Tibial nerve (tissue), 4 donors: ENCODE data around the gene RGS3. TPM values are rescaled to one million over a fixed set of nuclear protein-coding genes. Genes with fewer than 3 reads are reported as not detected.

ENCODE experiments used
- DNase-seq, 2 donors: peaks; one replicate each; pipeline ENCODE4 v3.0.0-alpha.2; 2019; ENCODE audit warnings: low spot score in 2 of 2
- H3K27ac ChIP-seq, 4 donors: fragments of 200-600 bp; sonication (generic) in 3 of 4; one replicate each; pipeline ENCODE4 v1.5.1; 2017 to 2019; ENCODE audit warnings: mild to moderate bottlenecking in 1 of 4
- H3K27me3 ChIP-seq, 2 donors: fragments of 200-600 bp; sonication (generic) in 1 of 2; one replicate each; pipeline versions ENCODE4 v1.5.1 to v1.6.0; 2017 to 2019
- H3K36me3 ChIP-seq, 3 donors: fragments of 200-600 bp; sonication (generic); one replicate each; pipeline ENCODE4 v1.5.1; 2018 to 2019
- H3K4me1 ChIP-seq, 4 donors: fragments of 200-600 bp; sonication (generic) in 3 of 4; one replicate each; pipeline ENCODE4 v1.5.1; 2017 to 2019
- H3K4me3 ChIP-seq, 4 donors: fragments of 200-600 bp; sonication (generic) in 3 of 4; one replicate each; pipeline ENCODE4 v1.5.1; 2017 to 2019; ENCODE audit warnings: mild to moderate bottlenecking in 1 of 4, moderate library complexity in 1 of 4
- H3K9me3 ChIP-seq, 4 donors: fragments of 200-600 bp; sonication (generic) in 3 of 4; one replicate each; pipeline ENCODE4 v1.5.1; 2017 to 2019
- CTCF ChIP-seq, 5 experiments: fragments of 200-600 bp in 3 of 5; fragments of 450-650 bp in 2 of 5; sonication (generic) in 3 of 5; IDR thresholded peaks; one replicate each; pipeline ENCODE4 v1.5.1; 2016 to 2019; ENCODE audit warnings: antibody characterized with exemption in 5 of 5, mild to moderate bottlenecking in 3 of 5, moderate library complexity in 2 of 5
- EP300 ChIP-seq, 2 donors: sonication (generic); formaldehyde crosslinking; IDR thresholded peaks; one replicate each; pipeline ENCODE4 v1.6.1; 2017; ENCODE audit warnings: antibody characterized with exemption in 2 of 2, mild to moderate bottlenecking in 1 of 2
- POLR2A ChIP-seq, 2 donors: fragments of 450-650 bp; IDR thresholded peaks; one replicate each; pipeline ENCODE4 v1.6.1; 2017; ENCODE audit warnings: antibody characterized with exemption in 2 of 2, mild to moderate bottlenecking in 2 of 2, moderate library complexity in 2 of 2
- WGBS, 2 donors: methylation state at CpG; one replicate each; pipeline ENCODE4 v1.1.5; 2018; 5-methylcytosine and 5-hydroxymethylcytosine counted together
- total RNA-seq, 4 donors: library from RNA; depleted of rRNA; stranded (reverse); fragments of >200 nt; gene quantifications; one replicate each; pipeline ENCODE4 v1.1.0, GENCODE V29; 2016

RGS3 gene
- total RNA-seq, 4 donors from 2014 or later = 18.0 to 45.9 (median 35.2) TPM

- H3K36me3 ChIP-seq = no peaks in the 10 kb centered on the region
- TF ChIP-seq EP300 (IDR thresholded peaks at IDR 0.05) (peak in 1 of 2 donors; percentile 77), CTCF (IDR thresholded peaks at IDR 0.05) (no peak)
- DNase-seq = peak; percentile 84 to 86
- peaks cover 0 to 59% (median 23%) of the 10 kb centered on the region in 4 donors for H3K4me1 ChIP-seq
- H3K4me3 ChIP-seq = no peak overlapping the region
- 30 to 31% methylated on average over 17 to 21 of the region's 21 CpGs for WGBS, 2 donors
- H3K27ac ChIP-seq = peak overlapping the region; percentile 39 to 82 (median 58)
- no peaks in the 10 kb centered on the region for H3K27me3 ChIP-seq
- no peaks in the 10 kb centered on the region for H3K9me3 ChIP-seq
These were observed 146.2 kb downstream of the RGS3 start for GRCh38 chr9:113609562-113610318.

GRCh38 chr9:113611461-113612215, 148.1 kb downstream of the RGS3 start:
- 95 to 96% methylated on average over 6 of the region's 6 CpGs for WGBS, 2 donors
- Histone ChIP-seq H3K9me3 (no peaks in the 10 kb centered on the region), H3K36me3 (no peaks in the 10 kb centered on the region), H3K27me3 (no peaks in the 10 kb centered on the region), H3K4me3 (no peak overlapping the region), H3K4me1 (peaks cover 0 to 78% (median 35%) of the 10 kb centered on the region in 4 donors), H3K27ac (no peak overlapping the region)
- DNase-seq = no peak
- TF ChIP-seq CTCF (IDR thresholded peaks at IDR 0.05) (no peak), EP300 (IDR thresholded peaks at IDR 0.05) (no peak), POLR2A (IDR thresholded peaks at IDR 0.05) (no peak)

GRCh38 chr9:113612216-113612747, 148.8 kb downstream of the RGS3 start:
- Histone ChIP-seq H3K36me3 (no peaks in the 10 kb centered on the region), H3K4me1 (peaks cover 0 to 84% (median 38%) of the 10 kb centered on the region in 4 donors), H3K4me3 (no peak overlapping the region), H3K9me3 (no peaks in the 10 kb centered on the region), H3K27ac (no peak overlapping the region), H3K27me3 (no peaks in the 10 kb centered on the region)
- DNase-seq = no peak
- TF ChIP-seq CTCF (IDR thresholded peaks at IDR 0.05) (no peak), EP300 (IDR thresholded peaks at IDR 0.05) (no peak), POLR2A (IDR thresholded peaks at IDR 0.05) (no peak)
- WGBS, 2 donors = 75 to 79% methylated on average over 11 of the region's 11 CpGs

GRCh38 chr9:113612828-113613227, 149.3 kb downstream of the RGS3 start:
- H3K27ac ChIP-seq = peak overlapping the region in 1 of 4 donors; percentile 16

GRCh38 chr9:113613815-113614413, 150.4 kb downstream of the RGS3 start:
- peak overlapping the region in 2 of 4 donors; percentile 87 to 89 for H3K27ac ChIP-seq
- WGBS, 2 donors = 76 to 79% methylated on average over 6 of the region's 6 CpGs
- no peaks in the 10 kb centered on the region for H3K9me3 ChIP-seq
- no peak for DNase-seq
- peaks cover 0 to 83% (median 37%) of the 10 kb centered on the region in 4 donors for H3K4me1 ChIP-seq
- no peak for TF ChIP-seq POLR2A (IDR thresholded peaks at IDR 0.05)
- no peak for TF ChIP-seq CTCF (IDR thresholded peaks at IDR 0.05)
- no peak for TF ChIP-seq EP300 (IDR thresholded peaks at IDR 0.05)
- no peaks in the 10 kb centered on the region for H3K36me3 ChIP-seq
- no peaks in the 10 kb centered on the region for H3K27me3 ChIP-seq
- no peak overlapping the region for H3K4me3 ChIP-seq

More at GRCh38 chr9:113612828-113613227, 149.3 kb downstream of the RGS3 start:
- 87 to 89% methylated on average over 6 of the region's 6 CpGs for WGBS, 2 donors
- Histone ChIP-seq H3K27me3 (no peaks in the 10 kb centered on the region), H3K4me3 (no peak overlapping the region), H3K4me1 (peaks cover 0 to 90% (median 38%) of the 10 kb centered on the region in 4 donors), H3K9me3 (no peaks in the 10 kb centered on the region), H3K36me3 (no peaks in the 10 kb centered on the region)
- TF ChIP-seq EP300 (IDR thresholded peaks at IDR 0.05) = no peak
- no peak for TF ChIP-seq POLR2A (IDR thresholded peaks at IDR 0.05)
- no peak for DNase-seq
